PC-9 (cell line): ENCODE measurements around the gene CCDC85A. TPM values are rescaled to one million over a fixed set of nuclear protein-coding genes. Genes with fewer than 3 reads are reported as not detected.

Experiments used
- BruUV-seq: library from RNA; stranded (reverse); fragments of 400-500 nt; replicated peaks from 2 replicates; lab custom pipeline; 2021; lab: Mats Ljungman, UMichigan
- CTCF ChIA-PET: fragments of 300-600 bp; sonication (Branson Sonifier 250); formaldehyde crosslinking; loops from one replicate; lab custom pipeline; 2022; ENCODE audit warnings: antibody characterized with exemption; lab: Charles Lee
- POLR2A ChIA-PET: fragments of 300-600 bp; sonication (Branson Sonifier 250); formaldehyde crosslinking; loops from one replicate; lab custom pipeline; 2022; ENCODE audit warnings: antibody characterized with exemption; ENCODE audit not compliant: unreplicated experiment; lab: Charles Lee
- DNase-seq, 2 experiments: peaks; one replicate each; pipeline versions ENCODE4 v3.0.0 to v3.0.0-alpha.2; 2015 to 2022; ENCODE audit warnings: mixed read lengths in 1 of 2
- H2AFZ ChIP-seq: fragments of 200-600 bp; sonication (generic); 2 replicates; pipeline ENCODE4 v1.8.1; 2017; ENCODE audit warnings: antibody characterized with exemption
- H3F3A ChIP-seq: fragments of 200-600 bp; sonication (generic); 2 replicates; pipeline ENCODE4 v1.8.1; 2017; ENCODE audit warnings: antibody characterized with exemption, mild to moderate bottlenecking, low read depth; ENCODE audit not compliant: insufficient read depth
- H3K27ac ChIP-seq: fragments of 200-600 bp; sonication (generic); 2 replicates; pipeline ENCODE4 v1.6.1; 2016; ENCODE audit warnings: mixed run types
- H3K27me3 ChIP-seq: fragments of 200-600 bp; sonication (generic); 2 replicates; pipeline ENCODE4 v1.6.1; 2016; ENCODE audit warnings: low read depth, mixed run types; ENCODE audit not compliant: insufficient read depth
- H3K36me3 ChIP-seq: fragments of 200-600 bp; sonication (generic); 2 replicates; pipeline ENCODE4 v1.6.1; 2016; ENCODE audit warnings: low read depth, mixed run types
- H3K4me1 ChIP-seq: fragments of 200-600 bp; sonication (generic); replicated peaks from 2 replicates; pipeline ENCODE4 v1.6.1; 2016; ENCODE audit warnings: mixed run types; ENCODE audit not compliant: insufficient read depth
- H3K4me2 ChIP-seq: fragments of 200-600 bp; sonication (generic); 2 replicates; pipeline ENCODE4 v1.6.1; 2017; ENCODE audit warnings: mixed run types
- H3K4me3 ChIP-seq: fragments of 200-600 bp; sonication (generic); 2 replicates; pipeline ENCODE4 v1.6.1; 2016; ENCODE audit warnings: mixed run types
- H3K79me2 ChIP-seq: fragments of 200-600 bp; sonication (generic); 2 replicates; pipeline ENCODE4 v1.6.1; 2017; ENCODE audit warnings: low read depth, mixed run types
- H3K9me2 ChIP-seq: fragments of 200-600 bp; sonication (generic); 2 replicates; pipeline ENCODE4 v1.8.1; 2017; ENCODE audit warnings: mild to moderate bottlenecking; ENCODE audit not compliant: insufficient read depth
- H3K9me3 ChIP-seq: fragments of 200-600 bp; sonication (generic); 2 replicates; pipeline ENCODE4 v1.8.1; 2016; ENCODE audit warnings: low read depth; ENCODE audit not compliant: insufficient read depth
- H4K20me1 ChIP-seq: fragments of 200-600 bp; sonication (generic); 2 replicates; pipeline ENCODE4 v1.8.1; 2017; ENCODE audit not compliant: insufficient read depth
- EZH2 ChIP-seq: fragments of 200-600 bp; sonication (generic); IDR thresholded peaks from 2 replicates; pipeline ENCODE4 v1.8.0; 2017; ENCODE audit warnings: antibody characterized with exemption, low read depth
- intact Hi-C: fragments of 100-400 bp; cut with micrococcal nuclease; formaldehyde crosslinking; loops from one replicate; pipeline ENCODE4 v1.10.0; 2022; ENCODE audit not compliant: unreplicated experiment
- total RNA-seq: library from RNA; stranded (reverse); gene quantifications from 2 replicates; pipeline ENCODE4 v1.2.3, GENCODE V29; 2021
- TF ChIP-seq, protein P1 (sequence below): fragments of 200-600 bp; sonication (generic); conservative IDR thresholded peaks from 2 replicates; pipeline ENCODE4 v1.6.1; 2017; ENCODE audit warnings: mixed run types, antibody characterized with exemption, mild to moderate bottlenecking, moderate library complexity

CCDC85A gene
- total RNA-seq, 1 experiment from 2014 or later: not detected

DNA sequence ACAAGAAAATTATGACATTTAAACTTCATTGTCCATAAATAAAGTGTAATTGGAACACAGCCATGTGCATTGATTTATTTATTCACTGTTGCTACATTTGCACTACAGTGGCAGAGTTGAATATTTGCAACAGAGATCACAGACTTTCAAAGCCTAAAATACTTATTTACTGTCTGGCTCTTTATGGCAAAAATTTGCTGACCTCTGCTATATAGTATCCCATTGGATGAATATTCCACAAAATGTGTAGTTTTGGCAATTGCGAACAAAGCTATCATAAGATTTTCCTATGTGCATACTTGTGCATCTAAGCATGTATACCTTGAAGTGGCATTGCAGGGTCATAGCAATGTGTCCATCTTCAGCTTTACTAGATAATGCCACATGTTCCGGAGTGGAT is 32.1 kb downstream of the CCDC85A start:
- Histone ChIP-seq H2AFZ (no peak overlapping the region), H3K4me3 (no peak overlapping the region), H3K36me3 (no peaks in the 10 kb centered on the region), H3K27me3 (peaks cover 11% of the 10 kb centered on the region; the same call in 1 of the 2 replicates), H3K79me2 (no peaks in the 10 kb centered on the region), H3K4me2 (no peak overlapping the region), H3K27ac (no peak overlapping the region), H4K20me1 (no peaks in the 10 kb centered on the region), H3F3A (no peaks in the 10 kb centered on the region), H3K9me2 (no peaks in the 10 kb centered on the region), H3K4me1 (no peaks in the 10 kb centered on the region), H3K9me3 (no peaks in the 10 kb centered on the region)
- POLR2A ChIA-PET: no interaction called here
- intact Hi-C loops: no loop called here
- no TSS peak for BruUV-seq
- CTCF ChIA-PET: no interaction called here
- TF ChIP-seq EZH2: no peak
- TF ChIP-seq, protein P1, sequence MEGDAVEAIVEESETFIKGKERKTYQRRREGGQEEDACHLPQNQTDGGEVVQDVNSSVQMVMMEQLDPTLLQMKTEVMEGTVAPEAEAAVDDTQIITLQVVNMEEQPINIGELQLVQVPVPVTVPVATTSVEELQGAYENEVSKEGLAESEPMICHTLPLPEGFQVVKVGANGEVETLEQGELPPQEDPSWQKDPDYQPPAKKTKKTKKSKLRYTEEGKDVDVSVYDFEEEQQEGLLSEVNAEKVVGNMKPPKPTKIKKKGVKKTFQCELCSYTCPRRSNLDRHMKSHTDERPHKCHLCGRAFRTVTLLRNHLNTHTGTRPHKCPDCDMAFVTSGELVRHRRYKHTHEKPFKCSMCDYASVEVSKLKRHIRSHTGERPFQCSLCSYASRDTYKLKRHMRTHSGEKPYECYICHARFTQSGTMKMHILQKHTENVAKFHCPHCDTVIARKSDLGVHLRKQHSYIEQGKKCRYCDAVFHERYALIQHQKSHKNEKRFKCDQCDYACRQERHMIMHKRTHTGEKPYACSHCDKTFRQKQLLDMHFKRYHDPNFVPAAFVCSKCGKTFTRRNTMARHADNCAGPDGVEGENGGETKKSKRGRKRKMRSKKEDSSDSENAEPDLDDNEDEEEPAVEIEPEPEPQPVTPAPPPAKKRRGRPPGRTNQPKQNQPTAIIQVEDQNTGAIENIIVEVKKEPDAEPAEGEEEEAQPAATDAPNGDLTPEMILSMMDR: no peak
- DNase-seq: no peak

DNA sequence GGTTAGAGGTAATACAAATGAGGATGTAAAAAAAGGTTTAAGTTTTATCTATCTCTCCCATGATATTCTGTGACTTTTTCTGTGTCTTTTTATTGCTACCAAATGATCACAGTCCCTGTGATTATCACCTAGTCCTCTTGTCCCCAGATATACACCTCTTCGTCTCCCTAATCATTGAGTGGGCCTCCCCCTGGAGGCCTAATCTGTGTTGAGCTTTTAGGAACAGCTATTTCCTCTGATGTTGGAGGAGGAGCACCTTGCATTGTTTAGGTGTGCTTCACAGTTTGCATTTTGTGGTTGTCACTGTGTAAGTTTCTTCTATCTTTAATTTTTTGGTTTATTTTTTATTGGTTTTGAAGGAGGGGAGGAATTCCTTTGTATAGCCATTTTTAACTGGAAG is 33.3 kb downstream of the CCDC85A start:
- TF ChIP-seq, protein P1: no peak
- TF ChIP-seq EZH2: no peak
- Histone ChIP-seq H3K4me3 (no peak overlapping the region), H3K27me3 (peaks cover 16% of the 10 kb centered on the region; the same call in 1 of the 2 replicates), H3K79me2 (no peaks in the 10 kb centered on the region), H3K9me3 (no peaks in the 10 kb centered on the region), H3K4me2 (no peak overlapping the region), H3K36me3 (no peaks in the 10 kb centered on the region), H2AFZ (no peak overlapping the region), H4K20me1 (no peaks in the 10 kb centered on the region), H3K27ac (no peak overlapping the region), H3K4me1 (no peaks in the 10 kb centered on the region), H3F3A (no peaks in the 10 kb centered on the region), H3K9me2 (no peaks in the 10 kb centered on the region)
- DNase-seq: no peak
- intact Hi-C loops: no loop called here
- POLR2A ChIA-PET: no interaction called here
- CTCF ChIA-PET: no interaction called here
- no TSS peak for BruUV-seq

DNA sequence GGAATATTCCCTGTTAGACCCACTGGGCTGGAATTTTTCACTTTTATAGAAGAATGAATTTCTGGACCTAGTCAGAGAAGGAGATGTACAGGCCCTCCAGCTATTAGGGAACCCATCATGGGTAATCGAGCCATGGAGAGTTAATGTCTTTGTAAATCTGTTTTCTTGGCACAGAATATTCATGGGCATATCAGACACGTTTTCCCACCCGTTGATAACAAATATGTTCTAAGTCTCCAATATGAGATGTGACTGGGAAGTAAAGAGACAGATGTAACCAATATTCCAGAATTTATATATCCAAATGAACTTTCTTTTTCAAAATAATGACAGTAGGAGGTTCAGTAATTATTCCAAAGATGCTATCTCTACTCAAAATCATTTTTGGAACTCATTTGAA is 38.7 kb downstream of the CCDC85A start:
- CTCF ChIA-PET: no interaction called here
- Histone ChIP-seq H3K9me2 (no peaks in the 10 kb centered on the region), H3K79me2 (no peaks in the 10 kb centered on the region), H3K27ac (no peak overlapping the region), H4K20me1 (no peaks in the 10 kb centered on the region), H3K4me1 (no peaks in the 10 kb centered on the region), H3K27me3 (peaks cover 13% of the 10 kb centered on the region; the same call in 1 of the 2 replicates), H3K4me3 (no peak overlapping the region), H3F3A (no peaks in the 10 kb centered on the region), H3K9me3 (no peaks in the 10 kb centered on the region), H2AFZ (no peak overlapping the region), H3K36me3 (no peaks in the 10 kb centered on the region), H3K4me2 (no peak overlapping the region)
- no TSS peak for BruUV-seq
- TF ChIP-seq, protein P1: no peak
- TF ChIP-seq EZH2: no peak
- POLR2A ChIA-PET: no interaction called here
- intact Hi-C loops: no loop called here
- no peak for DNase-seq
